ENCODE results near the gene ITPRID2.

The ITPRID2 gene

GRCh38 chr2:181882246-181883020 lies 9.1 kb upstream of the ITPRID2 start:
- DNase-seq (ENCODE audit: low read depth in 2 of 2) = no peak

GRCh38 chr2:181884601-181885000 lies 6.9 kb upstream of the ITPRID2 start:
- no peak for DNase-seq (ENCODE audit: low read depth in 2 of 2)

DNA sequence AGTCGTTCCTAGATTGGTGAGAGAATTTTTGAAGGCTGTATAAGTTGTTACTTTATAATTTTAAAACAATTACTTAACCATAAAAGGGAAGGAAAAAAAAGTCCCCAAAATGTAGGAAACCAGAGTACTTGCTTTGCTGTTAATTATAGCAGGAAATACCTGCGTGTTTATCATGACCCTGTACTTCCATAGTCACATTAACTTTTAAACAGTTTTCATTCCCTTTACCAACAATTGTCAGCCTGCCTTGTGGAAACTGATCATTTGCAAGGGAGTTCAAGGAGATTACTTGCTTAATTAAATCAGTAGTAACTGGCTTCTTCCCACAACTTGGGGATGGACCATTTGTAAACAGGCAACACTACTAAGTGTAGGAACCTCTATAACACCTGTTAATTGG lies 6.4 kb upstream of the ITPRID2 start:
- DNase-seq (ENCODE audit: low read depth in 2 of 2) = no peak

- no peak for DNase-seq (ENCODE audit: low read depth in 2 of 2)
Measured at GRCh38 chr2:181886192-181886591, 5.3 kb upstream of the ITPRID2 start.

GRCh38 chr2:181887045-181887444 lies 4.5 kb upstream of the ITPRID2 start:
- no peak for DNase-seq (ENCODE audit: low read depth in 2 of 2)

DNA sequence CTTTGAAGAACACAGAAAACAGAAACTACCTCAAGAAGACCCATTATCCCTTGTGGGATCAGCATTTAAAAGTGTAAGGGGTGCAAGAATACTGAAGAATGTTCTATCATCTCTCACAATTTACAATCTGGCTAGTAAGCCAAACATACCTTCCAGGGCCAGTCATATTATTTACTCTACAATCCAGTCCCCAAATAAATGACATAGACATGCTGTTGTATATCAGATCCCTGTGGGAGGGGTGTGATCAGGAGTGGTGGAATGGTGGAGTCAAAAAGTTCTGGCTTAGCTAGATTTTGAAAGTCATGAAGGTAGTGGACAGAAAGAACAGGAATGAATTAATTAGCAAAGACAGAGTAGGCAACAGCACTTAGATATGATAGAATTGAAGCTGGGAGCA lies 1.8 kb upstream of the ITPRID2 start:
- no peak for DNase-seq (ENCODE audit: low read depth in 2 of 2)

- DNase-seq (ENCODE audit: low read depth in 2 of 2) = no peak
Measured at GRCh38 chr2:181890271-181890670, 1.3 kb upstream of the ITPRID2 start.

DNA sequence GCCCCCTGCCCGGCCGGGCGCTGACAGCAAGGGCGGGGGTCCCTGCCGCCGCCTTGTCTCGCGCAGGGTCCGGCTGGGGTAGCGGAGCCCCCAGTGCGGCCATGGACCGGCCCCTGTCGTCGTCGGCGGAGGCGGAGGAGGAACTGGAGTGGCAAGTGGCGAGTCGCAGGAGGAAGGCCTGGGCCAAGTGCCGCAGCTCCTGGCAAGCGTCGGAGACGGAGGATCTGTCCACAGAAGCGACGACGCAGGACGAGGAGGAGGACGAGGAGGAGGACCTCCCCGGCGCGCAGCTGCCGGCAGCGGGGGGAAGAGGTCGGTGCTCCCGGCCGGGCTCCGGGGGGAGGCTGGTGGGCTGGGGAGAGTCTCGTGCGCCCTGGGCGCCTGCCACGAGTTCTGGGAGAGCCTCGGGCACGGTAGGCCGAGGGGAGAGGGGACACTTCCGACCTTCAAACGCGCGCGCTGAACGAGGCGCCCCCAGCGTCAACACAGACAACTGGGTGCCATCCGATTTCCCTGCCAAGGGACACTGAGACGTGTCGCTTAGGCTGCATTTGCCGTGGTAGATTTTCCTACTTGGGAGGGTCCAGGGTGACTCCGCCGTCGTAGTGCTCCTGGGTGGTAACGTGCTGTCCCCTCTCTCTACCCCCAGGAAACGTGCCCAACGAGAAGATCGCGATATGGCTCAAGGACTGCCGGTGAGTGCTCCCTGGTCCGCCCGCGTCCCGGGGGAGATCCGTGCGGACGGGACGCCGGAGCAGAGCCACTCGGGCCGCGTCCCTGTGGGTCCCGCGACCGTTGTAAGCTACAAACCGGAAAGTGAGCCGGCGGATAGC lies 652 bp downstream of the ITPRID2 start:
- DNase-seq (ENCODE audit: low read depth in 2 of 2) = peak; percentile 24 to 39

- no peak for DNase-seq (ENCODE audit: low read depth in 2 of 2)
Measured at GRCh38 chr2:181892799-181893435, 1.4 kb downstream of the ITPRID2 start.

GRCh38 chr2:181894381-181894780 lies 2.9 kb downstream of the ITPRID2 start:
- DNase-seq (ENCODE audit: low read depth in 2 of 2) = no peak

- DNase-seq (ENCODE audit: low read depth in 2 of 2) = no peak
Measured at GRCh38 chr2:181895818-181896217, 4.3 kb downstream of the ITPRID2 start.

- DNase-seq (ENCODE audit: low read depth in 2 of 2) = no peak
Measured at GRCh38 chr2:181896286-181896685, 4.8 kb downstream of the ITPRID2 start.

GRCh38 chr2:181900007-181900651 lies 8.6 kb downstream of the ITPRID2 start:
- DNase-seq (ENCODE audit: low read depth in 2 of 2) = no peak

DNA sequence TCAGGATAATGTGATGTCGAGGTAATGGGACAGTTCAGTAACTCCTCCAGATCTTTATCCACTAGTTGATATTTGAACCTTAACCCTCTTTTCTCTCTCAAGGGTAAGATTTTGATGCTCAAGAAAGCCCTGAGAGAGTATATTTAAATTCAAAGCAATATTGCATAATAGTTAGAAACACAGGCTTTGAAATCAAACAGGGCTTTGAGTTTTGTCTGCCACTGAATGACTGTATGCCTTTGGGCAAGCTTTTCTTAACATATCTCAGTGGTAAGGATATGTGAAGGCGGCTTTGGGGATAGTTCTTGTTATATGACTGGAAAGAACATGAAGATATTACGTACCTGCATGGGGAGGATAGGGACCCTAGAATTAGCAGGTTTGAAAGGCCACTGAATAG lies 11.1 kb downstream of the ITPRID2 start:
- DNase-seq (ENCODE audit: low read depth in 2 of 2) = no peak

- no peak for DNase-seq (ENCODE audit: low read depth in 2 of 2)
Measured at GRCh38 chr2:181904022-181904632, 12.6 kb downstream of the ITPRID2 start.

DNA sequence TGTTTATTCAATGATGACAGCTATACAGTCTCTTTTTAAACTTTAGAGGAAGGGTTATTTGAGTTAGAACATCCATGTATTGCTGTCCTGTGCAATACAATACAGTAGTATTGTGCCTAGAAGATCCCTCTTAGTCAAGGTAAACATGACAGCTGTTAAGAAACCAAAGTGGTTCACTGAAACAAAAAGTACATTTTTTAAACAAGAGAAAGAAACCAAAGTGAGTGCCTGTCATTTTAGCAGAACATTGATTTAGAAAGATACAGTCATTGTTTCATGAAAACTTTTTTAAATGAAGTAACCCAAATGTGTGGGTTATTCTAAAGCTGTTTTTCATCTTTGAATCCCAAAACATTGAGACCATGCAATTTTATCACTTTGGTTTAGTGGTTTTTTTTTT lies 15.5 kb downstream of the ITPRID2 start:
- DNase-seq (ENCODE audit: low read depth in 2 of 2) = no peak

GRCh38 chr2:181907635-181908034 lies 16.1 kb downstream of the ITPRID2 start:
- no peak for DNase-seq (ENCODE audit: low read depth in 2 of 2)

- no peak for DNase-seq (ENCODE audit: low read depth in 2 of 2)
Measured at GRCh38 chr2:181910028-181910831, 18.7 kb downstream of the ITPRID2 start.

DNA sequence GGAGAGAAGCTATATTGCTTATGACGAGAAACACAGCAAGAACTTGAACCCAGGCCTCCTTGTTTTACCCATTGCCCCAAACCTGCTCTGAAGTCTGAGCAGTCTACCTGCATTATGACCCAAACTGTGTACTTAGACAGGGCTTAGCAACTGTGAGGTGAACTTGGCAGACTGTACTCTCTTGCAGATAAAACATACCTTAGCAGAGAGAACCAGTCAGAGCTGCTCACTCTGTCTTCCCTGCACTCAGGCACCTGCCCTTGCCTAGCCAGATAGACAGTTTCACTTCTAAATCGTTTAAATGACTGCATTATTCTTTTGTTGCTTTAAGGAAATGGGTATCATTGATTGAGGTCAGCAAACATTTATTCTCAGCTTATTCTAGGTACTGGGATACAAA lies 20.3 kb downstream of the ITPRID2 start:
- no peak for DNase-seq (ENCODE audit: low read depth in 2 of 2)

GRCh38 chr2:181915102-181915501 lies 23.6 kb downstream of the ITPRID2 start:
- DNase-seq (ENCODE audit: low read depth in 2 of 2) = no peak

Measured in activated CD8-positive, alpha-beta memory T cell treated with anti-CD3 and anti-CD28 coated beads for 4 hours (primary cell).